Karpas-422 (cell line): ENCODE data around the gene SP4. TPM values are rescaled to one million over a fixed set of nuclear protein-coding genes. Genes with fewer than 3 reads are reported as not detected.
"Not testable (repeated sequence)": the region's sequence is repeated elsewhere in the genome, so short reads cannot be mapped to it uniquely, and the experiment has no call there.

Experiments
- DNase-seq: peaks from one replicate; pipeline ENCODE4 v3.0.0-alpha.2; 2015
- H2AFZ ChIP-seq: fragments of 200-600 bp; sonication (generic); 2 replicates; pipeline ENCODE4 v1.6.1; 2014; ENCODE audit warnings: antibody characterized with exemption, low read length, mixed read lengths
- H3K27ac ChIP-seq: fragments of 200-600 bp; sonication (generic); 2 replicates; pipeline ENCODE4 v1.5.1; 2014; ENCODE audit warnings: mild to moderate bottlenecking, low read length, moderate library complexity
- H3K27me3 ChIP-seq: fragments of 200-600 bp; sonication (generic); 2 replicates; pipeline ENCODE4 v1.6.1; 2014; ENCODE audit warnings: low read length, mixed read lengths
- H3K36me3 ChIP-seq: fragments of 200-600 bp; sonication (generic); 2 replicates; pipeline ENCODE4 v1.6.1; 2014; ENCODE audit warnings: low read length, mixed read lengths; ENCODE audit not compliant: insufficient read depth
- H3K4me1 ChIP-seq: fragments of 200-600 bp; sonication (generic); 2 replicates; pipeline ENCODE4 v1.6.1; 2014; ENCODE audit warnings: mild to moderate bottlenecking, low read length, mixed read lengths
- H3K4me2 ChIP-seq: fragments of 200-600 bp; sonication (generic); 2 replicates; pipeline ENCODE4 v1.6.1; 2014; ENCODE audit warnings: low read length, low read depth, mild to moderate bottlenecking; ENCODE audit not compliant: poor library complexity, severe bottlenecking
- H3K4me3 ChIP-seq: fragments of 200-600 bp; sonication (generic); 2 replicates; pipeline ENCODE4 v1.5.1; 2014; ENCODE audit warnings: mild to moderate bottlenecking, antibody characterized with exemption, low read length, mixed read lengths
- H3K79me2 ChIP-seq: fragments of 200-600 bp; sonication (generic); 2 replicates; pipeline ENCODE4 v1.6.1; 2014; ENCODE audit warnings: mild to moderate bottlenecking, low read length, mixed read lengths
- H3K9ac ChIP-seq: fragments of 200-600 bp; sonication (generic); 2 replicates; pipeline ENCODE4 v1.6.0; 2014; ENCODE audit warnings: low read length
- H3K9me2 ChIP-seq: fragments of 200-600 bp; sonication (generic), shearing (Covaris generic); replicated peaks from 2 replicates; pipeline ENCODE4 v1.6.0; 2014; ENCODE audit warnings: mild to moderate bottlenecking, low read length, moderate library complexity; ENCODE audit not compliant: insufficient read depth
- H3K9me3 ChIP-seq: fragments of 300-700, 200-600 bp; sonication (generic); 2 replicates; pipeline ENCODE4 v1.6.1; 2014; ENCODE audit warnings: low read length, mixed read lengths
- H4K20me1 ChIP-seq: fragments of 200-600 bp; sonication (generic); 2 replicates; pipeline ENCODE4 v1.6.1; 2014; ENCODE audit warnings: mild to moderate bottlenecking, antibody characterized with exemption, low read length, low read depth; ENCODE audit not compliant: insufficient read depth
- total RNA-seq: library from RNA; depleted of rRNA; stranded (reverse); fragments of >200 nt; shearing (Covaris generic); gene quantifications from 2 replicates; pipeline ENCODE4 v1.2.3, GENCODE V29; 2014; ENCODE audit warnings: low replicate concordance

SP4 gene
- total RNA-seq, 1 experiment from 2014 or later = 33.4 TPM

- peaks cover 13% of the 10 kb centered on the region; the same call in 1 of the 2 replicates for H3K36me3 ChIP-seq
- no peaks in the 10 kb centered on the region for H3K27me3 ChIP-seq
- H3K27ac ChIP-seq = no peak overlapping the region
- no peak overlapping the region for H2AFZ ChIP-seq
- no peaks in the 10 kb centered on the region for H4K20me1 ChIP-seq
- no peak overlapping the region for H3K9ac ChIP-seq
- no peak for DNase-seq
- H3K9me3 ChIP-seq = no peaks in the 10 kb centered on the region
- no peaks in the 10 kb centered on the region for H3K79me2 ChIP-seq
- no peak overlapping the region for H3K4me2 ChIP-seq
- no peaks in the 10 kb centered on the region for H3K4me1 ChIP-seq
- H3K4me3 ChIP-seq = no peak overlapping the region
- no peaks in the 10 kb centered on the region for H3K9me2 ChIP-seq
These were observed 86.2 kb downstream of the SP4 start for GRCh38 chr7:21514062-21514461.

GRCh38 chr7:21524680-21525079, 96.8 kb downstream of the SP4 start:
- Histone ChIP-seq H3K4me1 (no peaks in the 10 kb centered on the region), H3K36me3 (no peaks in the 10 kb centered on the region), H3K4me2 (no peak overlapping the region), H3K27ac (no peak overlapping the region), H3K9me2 (no peaks in the 10 kb centered on the region), H3K4me3 (no peak overlapping the region), H3K27me3 (no peaks in the 10 kb centered on the region), H3K9me3 (no peaks in the 10 kb centered on the region), H4K20me1 (no peaks in the 10 kb centered on the region), H3K79me2 (no peaks in the 10 kb centered on the region), H2AFZ (no peak overlapping the region), H3K9ac (no peak overlapping the region)
- DNase-seq = no peak

- DNase-seq = peak; percentile 67
- H3K27ac ChIP-seq = no peak overlapping the region
- no peak overlapping the region for H3K9ac ChIP-seq
- no peaks in the 10 kb centered on the region for H4K20me1 ChIP-seq
- no peaks in the 10 kb centered on the region for H3K9me2 ChIP-seq
- no peaks in the 10 kb centered on the region for H3K4me1 ChIP-seq
- H3K79me2 ChIP-seq = no peaks in the 10 kb centered on the region
- H3K27me3 ChIP-seq = no peaks in the 10 kb centered on the region
- no peaks in the 10 kb centered on the region for H3K9me3 ChIP-seq
- H3K36me3 ChIP-seq = no peaks in the 10 kb centered on the region
- no peak overlapping the region for H3K4me3 ChIP-seq
- no peak overlapping the region for H2AFZ ChIP-seq
- no peak overlapping the region for H3K4me2 ChIP-seq
These were observed 98.1 kb downstream of the SP4 start for GRCh38 chr7:21526007-21526406.

- Histone ChIP-seq H3K27me3 (no peaks in the 10 kb centered on the region), H3K79me2 (no peaks in the 10 kb centered on the region), H3K4me2 (no peak overlapping the region), H3K9me3 (no peaks in the 10 kb centered on the region), H3K4me1 (no peaks in the 10 kb centered on the region), H3K9ac (no peak overlapping the region), H2AFZ (no peak overlapping the region), H3K9me2 (no peaks in the 10 kb centered on the region), H3K27ac (no peak overlapping the region), H3K36me3 (no peaks in the 10 kb centered on the region), H3K4me3 (no peak overlapping the region), H4K20me1 (no peaks in the 10 kb centered on the region)
- no peak for DNase-seq
These were observed 98.6 kb downstream of the SP4 start for GRCh38 chr7:21526448-21526847.

GRCh38 chr7:21532485-21532884, 104.6 kb downstream of the SP4 start:
- not testable (repeated sequence) for H3K4me3 ChIP-seq, H3K4me1 ChIP-seq, H3K27ac ChIP-seq, H3K9me3 ChIP-seq, H3K9ac ChIP-seq, H3K9me2 ChIP-seq, H4K20me1 ChIP-seq, H3K27me3 ChIP-seq, H3K36me3 ChIP-seq, H2AFZ ChIP-seq, DNase-seq, H3K79me2 ChIP-seq, H3K4me2 ChIP-seq

GRCh38 chr7:21533646-21534045, 105.8 kb downstream of the SP4 start:
- not testable (repeated sequence) for H3K79me2 ChIP-seq, H3K4me1 ChIP-seq

GRCh38 chr7:21536445-21537118, 108.7 kb downstream of the SP4 start:
- H2AFZ ChIP-seq, H3K9me3 ChIP-seq, H3K36me3 ChIP-seq, H3K9ac ChIP-seq, H3K4me3 ChIP-seq, H3K4me1 ChIP-seq, H4K20me1 ChIP-seq, H3K79me2 ChIP-seq, H3K27me3 ChIP-seq, DNase-seq, H3K9me2 ChIP-seq, H3K4me2 ChIP-seq, H3K27ac ChIP-seq: not testable (repeated sequence)

More at GRCh38 chr7:21533646-21534045, 105.8 kb downstream of the SP4 start:
- not testable (repeated sequence) for H3K4me3 ChIP-seq, H3K9me3 ChIP-seq, H4K20me1 ChIP-seq, H3K9ac ChIP-seq, H3K36me3 ChIP-seq, DNase-seq, H3K27ac ChIP-seq, H2AFZ ChIP-seq, H3K9me2 ChIP-seq, H3K27me3 ChIP-seq, H3K4me2 ChIP-seq

- Histone ChIP-seq H3K4me3 (no peak overlapping the region), H3K9me2 (no peaks in the 10 kb centered on the region), H3K27ac (no peak overlapping the region), H4K20me1 (no peaks in the 10 kb centered on the region), H3K9ac (no peak overlapping the region), H3K36me3 (no peaks in the 10 kb centered on the region), H3K27me3 (no peaks in the 10 kb centered on the region), H3K9me3 (no peaks in the 10 kb centered on the region), H3K4me2 (no peak overlapping the region), H3K79me2 (no peaks in the 10 kb centered on the region), H2AFZ (no peak overlapping the region), H3K4me1 (no peaks in the 10 kb centered on the region)
- DNase-seq = no peak
These were observed 111.1 kb downstream of the SP4 start for GRCh38 chr7:21538936-21539495.
